ENCODE results near the gene KIFAP3.

DNA sequence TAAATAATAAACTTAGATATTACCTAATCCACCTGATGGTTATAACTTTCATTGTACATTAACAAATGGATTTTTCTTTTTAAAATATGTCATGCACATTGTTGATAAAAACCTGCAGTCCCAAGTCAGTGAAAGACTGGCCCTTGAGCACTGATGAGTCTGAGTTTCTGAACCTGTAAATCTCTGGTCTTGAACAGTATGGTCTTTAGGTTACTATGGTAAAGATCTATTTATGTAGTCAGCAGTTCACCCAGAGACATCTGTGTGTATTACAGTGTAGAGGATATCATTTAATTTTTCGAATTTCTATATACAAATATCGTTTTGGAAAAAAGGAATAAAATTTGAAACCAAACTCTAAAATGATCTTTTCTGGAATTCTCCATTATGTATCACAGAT lies 150.4 kb downstream of the KIFAP3 start:
- TF ChIP-seq, protein P1, sequence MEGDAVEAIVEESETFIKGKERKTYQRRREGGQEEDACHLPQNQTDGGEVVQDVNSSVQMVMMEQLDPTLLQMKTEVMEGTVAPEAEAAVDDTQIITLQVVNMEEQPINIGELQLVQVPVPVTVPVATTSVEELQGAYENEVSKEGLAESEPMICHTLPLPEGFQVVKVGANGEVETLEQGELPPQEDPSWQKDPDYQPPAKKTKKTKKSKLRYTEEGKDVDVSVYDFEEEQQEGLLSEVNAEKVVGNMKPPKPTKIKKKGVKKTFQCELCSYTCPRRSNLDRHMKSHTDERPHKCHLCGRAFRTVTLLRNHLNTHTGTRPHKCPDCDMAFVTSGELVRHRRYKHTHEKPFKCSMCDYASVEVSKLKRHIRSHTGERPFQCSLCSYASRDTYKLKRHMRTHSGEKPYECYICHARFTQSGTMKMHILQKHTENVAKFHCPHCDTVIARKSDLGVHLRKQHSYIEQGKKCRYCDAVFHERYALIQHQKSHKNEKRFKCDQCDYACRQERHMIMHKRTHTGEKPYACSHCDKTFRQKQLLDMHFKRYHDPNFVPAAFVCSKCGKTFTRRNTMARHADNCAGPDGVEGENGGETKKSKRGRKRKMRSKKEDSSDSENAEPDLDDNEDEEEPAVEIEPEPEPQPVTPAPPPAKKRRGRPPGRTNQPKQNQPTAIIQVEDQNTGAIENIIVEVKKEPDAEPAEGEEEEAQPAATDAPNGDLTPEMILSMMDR (IDR thresholded peaks at IDR 0.05) = no peak
- TF ChIP-seq POLR2AphosphoS5 (IDR thresholded peaks at IDR 0.05) = no peak

Measured in upper lobe of left lung (tissue), 4 donors.